Suprapubic skin (tissue), 4 donors: ENCODE results near the gene BFSP2.

Experiments
- EP300 ChIP-seq: sonication (generic); formaldehyde crosslinking; IDR thresholded peaks from one replicate; pipeline ENCODE4 v1.6.1; 2017; ENCODE audit warnings: antibody characterized with exemption
- POLR2AphosphoS5 ChIP-seq, 3 donors: sonication (generic); formaldehyde crosslinking; IDR thresholded peaks; one replicate each; pipeline ENCODE4 v1.6.1; 2017; ENCODE audit warnings: antibody characterized with exemption in 3 of 3
- TF ChIP-seq, protein P1 (sequence below), 2 donors: fragments of 200-600 bp in 1 of 2; fragments of 450-650 bp in 1 of 2; sonication (generic) in 1 of 2; IDR thresholded peaks; one replicate each; pipeline ENCODE4 v1.5.1; 2016 to 2019; ENCODE audit warnings: antibody characterized with exemption in 2 of 2, mild to moderate bottlenecking in 1 of 2, moderate library complexity in 1 of 2

DNA sequence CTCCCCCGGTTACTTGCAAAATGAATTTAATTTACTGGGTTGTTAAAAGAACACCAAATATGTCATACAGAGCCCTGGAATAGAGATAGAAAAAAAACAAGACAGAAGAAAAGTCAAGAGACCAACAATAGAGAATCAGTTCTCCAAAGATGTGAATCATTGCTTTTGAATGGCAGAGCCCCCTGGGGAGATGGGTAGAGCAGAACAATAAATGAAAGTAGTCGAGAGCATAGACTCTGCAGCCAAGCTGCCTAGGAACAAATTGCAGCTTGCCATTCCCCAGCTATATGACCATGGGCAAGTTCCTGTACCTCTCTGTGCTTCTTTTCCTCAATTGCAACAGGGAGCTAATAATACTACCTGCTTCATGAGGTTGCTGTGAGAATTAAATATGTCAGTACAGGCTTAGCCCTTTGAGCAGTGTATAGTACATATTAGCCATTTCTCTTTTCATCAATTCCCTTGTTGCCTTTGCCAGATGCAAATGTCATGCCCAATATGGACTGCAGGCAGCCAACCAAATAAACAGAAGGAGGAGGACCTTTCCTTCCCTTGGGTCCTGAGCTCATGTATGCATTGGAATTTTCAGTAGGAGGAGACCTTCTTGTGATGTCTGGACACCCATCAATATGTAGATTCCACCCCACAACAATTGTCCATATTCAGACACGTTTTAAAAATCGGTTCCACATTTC is 25.0 kb upstream of the BFSP2 start:
- TF ChIP-seq EP300: no peak
- TF ChIP-seq, protein P1, sequence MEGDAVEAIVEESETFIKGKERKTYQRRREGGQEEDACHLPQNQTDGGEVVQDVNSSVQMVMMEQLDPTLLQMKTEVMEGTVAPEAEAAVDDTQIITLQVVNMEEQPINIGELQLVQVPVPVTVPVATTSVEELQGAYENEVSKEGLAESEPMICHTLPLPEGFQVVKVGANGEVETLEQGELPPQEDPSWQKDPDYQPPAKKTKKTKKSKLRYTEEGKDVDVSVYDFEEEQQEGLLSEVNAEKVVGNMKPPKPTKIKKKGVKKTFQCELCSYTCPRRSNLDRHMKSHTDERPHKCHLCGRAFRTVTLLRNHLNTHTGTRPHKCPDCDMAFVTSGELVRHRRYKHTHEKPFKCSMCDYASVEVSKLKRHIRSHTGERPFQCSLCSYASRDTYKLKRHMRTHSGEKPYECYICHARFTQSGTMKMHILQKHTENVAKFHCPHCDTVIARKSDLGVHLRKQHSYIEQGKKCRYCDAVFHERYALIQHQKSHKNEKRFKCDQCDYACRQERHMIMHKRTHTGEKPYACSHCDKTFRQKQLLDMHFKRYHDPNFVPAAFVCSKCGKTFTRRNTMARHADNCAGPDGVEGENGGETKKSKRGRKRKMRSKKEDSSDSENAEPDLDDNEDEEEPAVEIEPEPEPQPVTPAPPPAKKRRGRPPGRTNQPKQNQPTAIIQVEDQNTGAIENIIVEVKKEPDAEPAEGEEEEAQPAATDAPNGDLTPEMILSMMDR (IDR thresholded peaks at IDR 0.05): no peak
- no peak for TF ChIP-seq POLR2AphosphoS5 (IDR thresholded peaks at IDR 0.05)
